Neural progenitor cell (in vitro differentiated cells): ENCODE results near the gene C17orf100. TPM values are rescaled to one million over a fixed set of nuclear protein-coding genes. Genes with fewer than 3 reads are reported as not detected.

ENCODE experiments used
- DNase-seq: peaks from one replicate; pipeline ENCODE4 v3.0.0-alpha.2; 2016; ENCODE audit warnings: low spot score
- H2AFZ ChIP-seq: fragments of 200-600 bp; sonication (generic); replicated peaks from 2 replicates; pipeline ENCODE4 v1.6.1; 2016; ENCODE audit warnings: antibody characterized with exemption
- H3F3A ChIP-seq: fragments of 200-600 bp; sonication (generic); 2 replicates; pipeline ENCODE4 v1.6.1; 2016; ENCODE audit warnings: antibody characterized with exemption, low read depth
- H3K27ac ChIP-seq: fragments of 200-600 bp; sonication (generic); 2 replicates; pipeline ENCODE4 v1.5.1; 2016; ENCODE audit warnings: mild to moderate bottlenecking
- H3K27me3 ChIP-seq: fragments of 200-600 bp; sonication (generic); 2 replicates; pipeline ENCODE4 v1.6.1; 2016; ENCODE audit warnings: mild to moderate bottlenecking, moderate library complexity
- H3K36me3 ChIP-seq: fragments of 200-600 bp; sonication (generic); 2 replicates; pipeline ENCODE4 v1.5.1; 2016
- H3K4me1 ChIP-seq: fragments of 200-600 bp; sonication (generic); 2 replicates; pipeline ENCODE4 v1.6.1; 2016; ENCODE audit warnings: mixed run types
- H3K4me2 ChIP-seq: fragments of 200-600 bp; sonication (generic); 2 replicates; pipeline ENCODE4 v1.6.1; 2016
- H3K4me3 ChIP-seq: fragments of 200-600 bp; sonication (generic); 2 replicates; pipeline ENCODE4 v1.5.1; 2016
- H3K79me2 ChIP-seq: fragments of 200-600 bp; sonication (generic); 2 replicates; pipeline ENCODE4 v1.6.1; 2016; ENCODE audit warnings: low read depth
- H3K9ac ChIP-seq: fragments of 200-600 bp; sonication (generic); 2 replicates; pipeline ENCODE4 v1.6.1; 2016
- H3K9me3 ChIP-seq: fragments of 200-600 bp; sonication (generic); 2 replicates; pipeline ENCODE4 v1.5.1; 2016; ENCODE audit warnings: low read depth
- H4K20me1 ChIP-seq: fragments of 200-600 bp; sonication (generic); 2 replicates; pipeline ENCODE4 v1.6.1; 2016; ENCODE audit warnings: low read depth
- H3K27ac Mint-ChIP-seq: 3 replicates; pipeline ENCODE4 v1.8.0; 2021; ENCODE audit warnings: mixed read lengths
- H3K27me3 Mint-ChIP-seq: 2 replicates; pipeline ENCODE4 v1.8.0; 2022; ENCODE audit warnings: low read depth, mild to moderate bottlenecking, inconsistent platforms, moderate library complexity, mixed read lengths; ENCODE audit not compliant: insufficient read depth
- H3K36me3 Mint-ChIP-seq: 3 replicates; pipeline ENCODE4 v1.8.0; 2021; ENCODE audit warnings: mixed read lengths
- H3K4me1 Mint-ChIP-seq: 3 replicates; pipeline ENCODE4 v1.8.0; 2021; ENCODE audit warnings: mixed read lengths
- H3K4me3 Mint-ChIP-seq: 3 replicates; pipeline ENCODE4 v1.8.0; 2021; ENCODE audit warnings: mild to moderate bottlenecking, moderate library complexity, mixed read lengths
- H3K9me3 Mint-ChIP-seq: 3 replicates; pipeline ENCODE4 v1.8.0; 2020; ENCODE audit warnings: mixed read lengths
- EZH2 ChIP-seq: fragments of 200-600 bp; sonication (generic); IDR thresholded peaks from 2 replicates; pipeline ENCODE4 v1.6.1; 2017; ENCODE audit warnings: antibody characterized with exemption, mild to moderate bottlenecking, moderate library complexity
- EZH2phosphoT487 ChIP-seq: fragments of 200-600 bp; sonication (generic); IDR thresholded peaks from 2 replicates; pipeline ENCODE4 v1.6.1; 2017; ENCODE audit warnings: antibody characterized with exemption
- total RNA-seq: library from RNA; depleted of rRNA; stranded (reverse); fragments of >200 nt; gene quantifications from 2 replicates; pipeline ENCODE4 v1.2.3, GENCODE V29; 2015; ENCODE audit warnings: low replicate concordance
- TF ChIP-seq, protein P1 (sequence below): fragments of 200-600 bp; sonication (generic); IDR thresholded peaks from 2 replicates; pipeline ENCODE4 v1.5.1; 2017; ENCODE audit warnings: antibody characterized with exemption, mild to moderate bottlenecking

Gene C17orf100
- 3.8 and 3.9 TPM in 2 replicates for total RNA-seq

DNA sequence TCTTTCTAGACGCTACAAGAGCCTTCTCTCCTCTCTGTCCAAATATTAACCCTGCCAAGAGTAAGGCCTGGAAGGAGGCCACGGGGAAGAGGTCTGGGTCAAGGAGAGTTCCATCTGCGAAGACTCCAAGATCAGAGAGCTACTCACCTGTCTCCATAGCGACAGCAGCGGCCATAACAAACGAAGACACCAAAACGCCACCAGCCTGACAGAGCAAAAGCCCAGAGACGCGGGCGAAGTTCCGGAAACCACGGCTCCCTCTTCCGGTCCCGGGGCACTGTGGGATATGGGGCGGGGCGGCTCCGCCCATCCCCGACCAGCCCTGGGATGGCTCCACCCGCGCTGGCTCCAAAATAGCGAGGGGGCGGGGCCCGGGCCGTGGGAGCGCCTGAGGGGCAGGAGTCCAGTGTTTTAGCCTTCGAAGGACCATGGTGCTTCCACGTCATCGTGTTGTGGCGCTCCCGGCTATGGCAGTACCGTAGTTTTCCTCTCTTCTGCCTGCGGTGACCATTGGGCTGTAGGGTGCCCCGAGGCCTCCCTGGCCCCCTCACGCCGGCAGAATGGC lies at the start of gene C17orf100, which contains the start of gene MED31:
Gene C17orf100 (plus strand): TSS at position 409 of the 565 bp plus-strand sequence. CDS start 152 bp downstream, at position 561.
Gene MED31 (minus strand): TSS at position 252 of the 565 bp plus-strand sequence. CDS start 77 bp downstream, at position 175.
- TF ChIP-seq, protein P1, sequence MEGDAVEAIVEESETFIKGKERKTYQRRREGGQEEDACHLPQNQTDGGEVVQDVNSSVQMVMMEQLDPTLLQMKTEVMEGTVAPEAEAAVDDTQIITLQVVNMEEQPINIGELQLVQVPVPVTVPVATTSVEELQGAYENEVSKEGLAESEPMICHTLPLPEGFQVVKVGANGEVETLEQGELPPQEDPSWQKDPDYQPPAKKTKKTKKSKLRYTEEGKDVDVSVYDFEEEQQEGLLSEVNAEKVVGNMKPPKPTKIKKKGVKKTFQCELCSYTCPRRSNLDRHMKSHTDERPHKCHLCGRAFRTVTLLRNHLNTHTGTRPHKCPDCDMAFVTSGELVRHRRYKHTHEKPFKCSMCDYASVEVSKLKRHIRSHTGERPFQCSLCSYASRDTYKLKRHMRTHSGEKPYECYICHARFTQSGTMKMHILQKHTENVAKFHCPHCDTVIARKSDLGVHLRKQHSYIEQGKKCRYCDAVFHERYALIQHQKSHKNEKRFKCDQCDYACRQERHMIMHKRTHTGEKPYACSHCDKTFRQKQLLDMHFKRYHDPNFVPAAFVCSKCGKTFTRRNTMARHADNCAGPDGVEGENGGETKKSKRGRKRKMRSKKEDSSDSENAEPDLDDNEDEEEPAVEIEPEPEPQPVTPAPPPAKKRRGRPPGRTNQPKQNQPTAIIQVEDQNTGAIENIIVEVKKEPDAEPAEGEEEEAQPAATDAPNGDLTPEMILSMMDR: no peak
- TF ChIP-seq EZH2phosphoT487 (no peak), EZH2 (no peak)
- Histone ChIP-seq H3K79me2 (peaks cover 55% of the 10 kb centered on the region), H3F3A (peaks cover 33% of the 10 kb centered on the region), H3K27ac (peak within 1 kb of the TSS; percentile 68), H3K27me3 (peaks cover 39% of the 10 kb centered on the region), H3K4me3 (peak within 1 kb of the TSS; percentile 81), H2AFZ (peak within 1 kb of the TSS; percentile 65), H3K9me3 (no peaks in the 10 kb centered on the region), H3K4me2 (peak within 1 kb of the TSS; percentile 90), H3K36me3 (no peaks in the 10 kb centered on the region), H3K4me1 (peaks cover 40% of the 10 kb centered on the region), H4K20me1 (peaks cover 40% of the 10 kb centered on the region), H3K9ac (peak within 1 kb of the TSS; percentile 62)
- Mint-ChIP-seq H3K4me3 (peak within 1 kb of the TSS; percentile 98), H3K27me3 (peaks cover 24% of the 10 kb centered on the region), H3K27ac (peak within 1 kb of the TSS; percentile 100), H3K4me1 (peaks cover 51% of the 10 kb centered on the region), H3K9me3 (no peaks in the 10 kb centered on the region), H3K36me3 (peaks cover 3% of the 10 kb centered on the region)
- DNase-seq: peak; percentile 94

DNA sequence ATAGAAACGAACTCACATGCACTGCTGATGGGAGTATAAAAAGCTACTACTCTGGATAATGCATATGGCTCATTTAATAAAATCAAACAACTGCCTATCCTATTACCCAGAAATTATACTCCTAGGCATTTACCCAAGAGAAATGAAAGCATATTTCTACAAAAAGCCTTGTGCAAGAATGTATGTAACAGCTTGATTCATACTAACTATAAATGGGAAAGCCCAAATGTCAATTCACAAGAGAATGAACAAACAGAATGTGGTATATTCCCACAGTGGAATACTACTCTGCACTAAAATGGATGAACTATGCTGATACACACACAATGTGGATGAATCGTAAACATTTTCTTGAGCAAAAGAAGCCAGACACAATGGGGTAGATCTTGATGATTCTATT lies 49.4 kb upstream of the C17orf100 start:
- no peak for TF ChIP-seq EZH2
- no peak for TF ChIP-seq EZH2phosphoT487
- TF ChIP-seq, protein P1: no peak
- no peak overlapping the region for H3K4me3 Mint-ChIP-seq
- Histone ChIP-seq H3K36me3 (peaks cover 11% of the 10 kb centered on the region), H3K9ac (no peak overlapping the region), H3K27me3 (no peaks in the 10 kb centered on the region), H3K27ac (no peak overlapping the region), H4K20me1 (no peaks in the 10 kb centered on the region), H3K79me2 (no peaks in the 10 kb centered on the region), H3K4me3 (no peak overlapping the region), H3K4me2 (no peak overlapping the region), H3K9me3 (no peaks in the 10 kb centered on the region), H2AFZ (no peak overlapping the region), H3F3A (no peaks in the 10 kb centered on the region), H3K4me1 (no peaks in the 10 kb centered on the region)
- peaks cover 24% of the 10 kb centered on the region for H3K36me3 Mint-ChIP-seq
- H3K27ac Mint-ChIP-seq: no peak overlapping the region
- no peaks in the 10 kb centered on the region for H3K9me3 Mint-ChIP-seq
- no peaks in the 10 kb centered on the region for H3K4me1 Mint-ChIP-seq
- H3K27me3 Mint-ChIP-seq: peaks cover 4% of the 10 kb centered on the region
- no peak for DNase-seq

DNA sequence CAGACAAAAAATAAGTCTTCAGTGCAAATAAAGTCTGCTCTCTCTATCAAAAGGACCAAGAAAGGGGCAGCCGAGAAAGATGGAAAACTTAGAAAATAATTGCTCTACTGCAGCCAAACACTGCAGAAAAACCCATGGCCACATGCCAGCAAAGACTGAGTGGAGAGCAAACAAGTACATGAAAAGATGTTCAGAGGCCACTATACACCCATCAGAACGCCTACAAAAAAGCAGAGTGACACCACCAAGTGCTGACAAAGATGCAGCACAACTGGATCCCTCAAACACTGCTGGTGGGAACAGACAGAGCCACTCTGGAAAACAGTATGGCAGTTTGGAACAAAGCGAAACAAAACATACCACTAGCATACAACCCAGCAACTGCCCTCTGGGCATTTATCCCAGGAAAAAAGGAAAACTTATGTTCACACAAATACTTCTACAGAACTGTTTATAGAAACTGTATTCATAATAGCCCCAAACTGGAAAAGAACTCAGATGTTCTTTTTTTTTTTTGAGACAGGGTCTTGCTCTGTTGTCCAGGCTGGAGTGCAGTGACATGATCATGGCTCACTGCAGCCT lies 47.7 kb upstream of the C17orf100 start:
- Histone ChIP-seq H3K9me3 (no peaks in the 10 kb centered on the region), H3K27ac (no peak overlapping the region), H3K4me2 (no peak overlapping the region), H3K27me3 (no peaks in the 10 kb centered on the region), H3K36me3 (peaks cover 5% of the 10 kb centered on the region), H3K4me3 (no peak overlapping the region), H3K9ac (no peak overlapping the region), H3K79me2 (no peaks in the 10 kb centered on the region), H4K20me1 (no peaks in the 10 kb centered on the region), H3K4me1 (no peaks in the 10 kb centered on the region), H2AFZ (no peak overlapping the region), H3F3A (no peaks in the 10 kb centered on the region)
- peaks cover 4% of the 10 kb centered on the region for H3K27me3 Mint-ChIP-seq
- H3K4me1 Mint-ChIP-seq: no peaks in the 10 kb centered on the region
- no peak overlapping the region for H3K4me3 Mint-ChIP-seq
- no peak for TF ChIP-seq EZH2phosphoT487
- TF ChIP-seq, protein P1: no peak
- TF ChIP-seq EZH2: no peak
- no peak for DNase-seq
- H3K9me3 Mint-ChIP-seq: no peaks in the 10 kb centered on the region
- peaks cover 27% of the 10 kb centered on the region for H3K36me3 Mint-ChIP-seq
- no peak overlapping the region for H3K27ac Mint-ChIP-seq
